ENCODE data around the gene TLL2.

Gene TLL2

GRCh38 chr10:96402417-96403305 is 111.1 kb downstream of the TLL2 start:
- Histone ChIP-seq H4K20me1 (ENCODE audit: insufficient read depth, low read length, poor library complexity, severe bottlenecking) (no peaks in the 10 kb centered on the region), H3K79me2 (ENCODE audit: insufficient read depth, low read length) (no peaks in the 10 kb centered on the region), H3K9me2 (replicated peaks; ENCODE audit: low read depth, low read length) (no peaks in the 10 kb centered on the region), H3K9ac (ENCODE audit: low read depth, low read length, poor library complexity, severe bottlenecking) (no peak overlapping the region), H3K4me2 (ENCODE audit: low read depth, low read length, poor library complexity, severe bottlenecking) (no peak overlapping the region), H3K4me1 (ENCODE audit: insufficient read depth, low read length, poor library complexity, severe bottlenecking) (no peaks in the 10 kb centered on the region), H3F3A (ENCODE audit: low read depth) (no peaks in the 10 kb centered on the region), H2AFZ (ENCODE audit: low read length) (no peak overlapping the region), H3K27me3 (ENCODE audit: insufficient read depth, low read length, poor library complexity, severe bottlenecking) (no peaks in the 10 kb centered on the region), H3K9me3 (ENCODE audit: insufficient read depth, low read depth, low read length) (no peaks in the 10 kb centered on the region), H3K36me3 (ENCODE audit: insufficient read depth, low read length) (no peaks in the 10 kb centered on the region), H3K4me3 (ENCODE audit: low read length, poor library complexity, severe bottlenecking) (no peak overlapping the region)
- TF ChIP-seq EZH2phosphoT487 (IDR thresholded peaks at IDR 0.05; ENCODE audit: borderline replicate concordance) = no peak
- no peak for TF ChIP-seq CTCF (conservative IDR thresholded peaks at IDR 0.05; ENCODE audit: low read length)

- H3K27me3 ChIP-seq (ENCODE audit: insufficient read depth, low read length, poor library complexity, severe bottlenecking) = no peaks in the 10 kb centered on the region
- H4K20me1 ChIP-seq (ENCODE audit: insufficient read depth, low read length, poor library complexity, severe bottlenecking) = no peaks in the 10 kb centered on the region
These were observed 112.7 kb downstream of the TLL2 start for GRCh38 chr10:96401036-96401435.

GRCh38 chr10:96400465-96400864 is 113.3 kb downstream of the TLL2 start:
- Histone ChIP-seq H3K27me3 (ENCODE audit: insufficient read depth, low read length, poor library complexity, severe bottlenecking) (no peaks in the 10 kb centered on the region), H3K4me3 (ENCODE audit: low read length, poor library complexity, severe bottlenecking) (no peak overlapping the region)
- TF ChIP-seq CTCF (conservative IDR thresholded peaks at IDR 0.05; ENCODE audit: low read length) (no peak), EZH2phosphoT487 (IDR thresholded peaks at IDR 0.05; ENCODE audit: borderline replicate concordance) (no peak)

More at GRCh38 chr10:96401036-96401435, 112.7 kb downstream of the TLL2 start:
- no peaks in the 10 kb centered on the region for H3K9me2 ChIP-seq (replicated peaks; ENCODE audit: low read depth, low read length)
- no peaks in the 10 kb centered on the region for H3K79me2 ChIP-seq (ENCODE audit: insufficient read depth, low read length)
- TF ChIP-seq CTCF (conservative IDR thresholded peaks at IDR 0.05; ENCODE audit: low read length) (no peak), EZH2phosphoT487 (IDR thresholded peaks at IDR 0.05; ENCODE audit: borderline replicate concordance) (no peak)
- H2AFZ ChIP-seq (ENCODE audit: low read length) = no peak overlapping the region
- H3K36me3 ChIP-seq (ENCODE audit: insufficient read depth, low read length) = no peaks in the 10 kb centered on the region
- H3K4me1 ChIP-seq (ENCODE audit: insufficient read depth, low read length, poor library complexity, severe bottlenecking) = no peaks in the 10 kb centered on the region
- no peak overlapping the region for H3K4me2 ChIP-seq (ENCODE audit: low read depth, low read length, poor library complexity, severe bottlenecking)
- no peak overlapping the region for H3K4me3 ChIP-seq (ENCODE audit: low read length, poor library complexity, severe bottlenecking)
- H3F3A ChIP-seq (ENCODE audit: low read depth) = no peaks in the 10 kb centered on the region
- H3K9me3 ChIP-seq (ENCODE audit: insufficient read depth, low read depth, low read length) = no peaks in the 10 kb centered on the region
- no peak overlapping the region for H3K9ac ChIP-seq (ENCODE audit: low read depth, low read length, poor library complexity, severe bottlenecking)

More at GRCh38 chr10:96400465-96400864, 113.3 kb downstream of the TLL2 start:
- H3K9me2 ChIP-seq (replicated peaks; ENCODE audit: low read depth, low read length) = no peaks in the 10 kb centered on the region
- H2AFZ ChIP-seq (ENCODE audit: low read length) = no peak overlapping the region
- no peaks in the 10 kb centered on the region for H4K20me1 ChIP-seq (ENCODE audit: insufficient read depth, low read length, poor library complexity, severe bottlenecking)
- H3F3A ChIP-seq (ENCODE audit: low read depth) = no peaks in the 10 kb centered on the region
- no peak overlapping the region for H3K4me2 ChIP-seq (ENCODE audit: low read depth, low read length, poor library complexity, severe bottlenecking)
- H3K79me2 ChIP-seq (ENCODE audit: insufficient read depth, low read length) = no peaks in the 10 kb centered on the region
- H3K9me3 ChIP-seq (ENCODE audit: insufficient read depth, low read depth, low read length) = no peaks in the 10 kb centered on the region
- H3K4me1 ChIP-seq (ENCODE audit: insufficient read depth, low read length, poor library complexity, severe bottlenecking) = no peaks in the 10 kb centered on the region
- no peak overlapping the region for H3K9ac ChIP-seq (ENCODE audit: low read depth, low read length, poor library complexity, severe bottlenecking)
- H3K36me3 ChIP-seq (ENCODE audit: insufficient read depth, low read length) = no peaks in the 10 kb centered on the region

Measured in Loucy (cell line).